Liver (tissue), 9 donors: ENCODE measurements around the gene NEK11. TPM values are rescaled to one million over a fixed set of nuclear protein-coding genes. Genes with fewer than 3 reads are reported as not detected.

Source experiments
- DNase-seq: peaks from one replicate; pipeline ENCODE4 v3.0.0-alpha.2; 2017; ENCODE audit warnings: low spot score
- H3K27ac ChIP-seq, 2 donors: one replicate each; pipeline ENCODE4 v1.7.0; 2013; ENCODE audit warnings: inconsistent platforms in 2 of 2, low read length in 2 of 2, control low read depth in 1 of 2, low read depth in 1 of 2, mild to moderate bottlenecking in 1 of 2
- H3K27me3 ChIP-seq, 4 donors: one replicate each; pipeline versions ENCODE4 v1.6.1 to v1.7.0; 2013; ENCODE audit warnings: low read length in 3 of 4, inconsistent platforms in 1 of 4, mild to moderate bottlenecking in 1 of 4, moderate library complexity in 1 of 4; ENCODE audit not compliant: control insufficient read depth in 4 of 4, insufficient read depth in 4 of 4
- H3K36me3 ChIP-seq, 4 donors: one replicate each; pipeline versions ENCODE4 v1.6.1 to v1.7.0; 2013; ENCODE audit warnings: low read length in 3 of 4, mild to moderate bottlenecking in 3 of 4, low read depth in 1 of 4, moderate library complexity in 1 of 4; ENCODE audit not compliant: control insufficient read depth in 4 of 4, insufficient read depth in 3 of 4
- H3K4me1 ChIP-seq, 4 donors: one replicate each; pipeline versions ENCODE4 v1.6.1 to v1.7.0; 2013; ENCODE audit warnings: low read length in 3 of 4, mild to moderate bottlenecking in 3 of 4, moderate library complexity in 1 of 4; ENCODE audit not compliant: control insufficient read depth in 4 of 4, insufficient read depth in 4 of 4
- H3K4me3 ChIP-seq, 3 donors: one replicate each; pipeline versions ENCODE4 v1.6.1 to v1.7.0; 2013; ENCODE audit warnings: low read length in 3 of 3, control low read depth in 1 of 3, low read depth in 1 of 3, mild to moderate bottlenecking in 1 of 3
- H3K9ac ChIP-seq, 2 donors: one replicate each; pipeline ENCODE4 v1.7.0; 2013; ENCODE audit warnings: low read length in 2 of 2, mild to moderate bottlenecking in 2 of 2, moderate library complexity in 2 of 2, control low read depth in 1 of 2, low read depth in 1 of 2
- H3K9me3 ChIP-seq, 4 donors: one replicate each; pipeline versions ENCODE4 v1.6.1 to v1.7.0; 2013; ENCODE audit warnings: low read length in 3 of 4; ENCODE audit not compliant: control insufficient read depth in 4 of 4
- FOXA1 ChIP-seq: IDR thresholded peaks from 2 replicates; pipeline ENCODE4 v1.6.1; 2016; ENCODE audit warnings: antibody characterized with exemption
- FOXA2 ChIP-seq: IDR thresholded peaks from 2 replicates; pipeline ENCODE4 v1.6.1; 2016; ENCODE audit warnings: antibody characterized with exemption
- GABPA ChIP-seq, 2 donors: IDR thresholded peaks in 1 of 2; conservative IDR thresholded peaks in 1 of 2; 2 replicates each; pipeline ENCODE4 v1.6.1; 2016; ENCODE audit warnings: antibody characterized with exemption in 2 of 2, mild to moderate bottlenecking in 1 of 2, moderate library complexity in 1 of 2
- HNF4A ChIP-seq, 2 donors: conservative IDR thresholded peaks; 2 replicates each; pipeline ENCODE4 v1.6.1; 2016; ENCODE audit warnings: antibody characterized with exemption in 2 of 2, mild to moderate bottlenecking in 2 of 2
- HNF4G ChIP-seq: IDR thresholded peaks from 2 replicates; pipeline ENCODE4 v1.6.1; 2016; ENCODE audit warnings: antibody characterized with exemption
- JUND ChIP-seq, 2 donors: IDR thresholded peaks; 2 replicates each; pipeline ENCODE4 v1.6.1; 2016; ENCODE audit warnings: antibody characterized with exemption in 2 of 2
- NR2F2 ChIP-seq: IDR thresholded peaks from 2 replicates; pipeline ENCODE4 v1.6.1; 2016; ENCODE audit warnings: antibody characterized with exemption
- RAD21 ChIP-seq, 2 donors: IDR thresholded peaks; 2 replicates each; pipeline ENCODE4 v1.6.1; 2016; ENCODE audit warnings: antibody characterized with exemption in 2 of 2, mild to moderate bottlenecking in 2 of 2
- RXRA ChIP-seq, 2 donors: IDR thresholded peaks; 2 replicates each; pipeline ENCODE4 v1.6.1; 2017 to 2018; ENCODE audit warnings: antibody characterized with exemption in 2 of 2, mild to moderate bottlenecking in 1 of 2
- SP1 ChIP-seq: IDR thresholded peaks from 2 replicates; pipeline ENCODE4 v1.6.1; 2018; ENCODE audit warnings: antibody characterized with exemption, mild to moderate bottlenecking
- TAF1 ChIP-seq: conservative IDR thresholded peaks from 2 replicates; pipeline ENCODE4 v1.6.1; 2016; ENCODE audit warnings: antibody characterized with exemption, mild to moderate bottlenecking
- WGBS: extraction: QIAGEN DNeasy Blood & Tissue Kit; methylation state at CpG from one replicate; pipeline ENCODE4 v1.1.7; 2013; 5-methylcytosine and 5-hydroxymethylcytosine counted together
- polyA plus RNA-seq, 2 donors: library from polyadenylated mRNA; stranded (reverse) in 1 of 2; unstranded in 1 of 2; fragments of 200-250 nt in 1 of 2; fragments of >200 nt in 1 of 2; fragmentation: Nextera tagmentation in 1 of 2; extraction: Ambion mirVana in 1 of 2; gene quantifications; one replicate each; pipeline versions ENCODE4 v1.2.1 to v1.2.3, GENCODE V29; 2013 to 2015
- total RNA-seq, 2 donors: library from RNA; depleted of rRNA; stranded (reverse); fragments of >200 nt; gene quantifications; one replicate each; pipeline ENCODE4 v1.2.3, GENCODE V29; 2014
- TF ChIP-seq, protein P1 (sequence below): IDR thresholded peaks from 2 replicates; pipeline ENCODE4 v1.6.1; 2016; ENCODE audit warnings: antibody characterized with exemption
- TF ChIP-seq, protein P2 (sequence below): IDR thresholded peaks from 2 replicates; pipeline ENCODE4 v1.6.1; 2016; ENCODE audit warnings: antibody characterized with exemption, mild to moderate bottlenecking
- TF ChIP-seq, protein P3 (sequence below): IDR thresholded peaks from 2 replicates; pipeline ENCODE4 v1.6.1; 2016; ENCODE audit warnings: antibody characterized with exemption
- TF ChIP-seq, protein P4 (sequence below): IDR thresholded peaks from 2 replicates; pipeline ENCODE4 v1.6.1; 2016; ENCODE audit warnings: antibody characterized with exemption
- donor health status: healthy.
- donor health status: healthy.
- donor health status: healthy.
- donor health status: healthy.
- donor health status: healthy.

The NEK11 gene
- total and polyA plus RNA-seq, 4 donors = 0.35 to 0.92 (median 0.69) TPM

DNA sequence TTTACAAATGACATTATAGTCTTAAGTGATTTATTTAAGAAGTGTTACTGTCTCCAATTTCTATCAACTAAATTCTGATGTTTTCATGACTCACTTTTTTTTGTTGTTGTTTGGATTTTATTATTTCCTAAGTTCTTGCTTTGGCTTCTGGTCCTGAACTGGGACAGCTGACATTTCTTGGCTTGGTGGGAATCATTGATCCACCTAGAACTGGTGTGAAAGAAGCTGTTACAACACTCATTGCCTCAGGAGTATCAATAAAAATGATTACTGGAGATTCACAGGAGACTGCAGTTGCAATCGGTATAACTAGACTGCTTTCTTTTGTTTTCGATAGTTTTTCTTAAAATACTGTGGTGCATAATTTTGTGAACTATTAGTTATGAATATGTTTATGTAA is 47.6 kb upstream of the NEK11 start:
- no peak overlapping the region for H3K9ac ChIP-seq
- no peak overlapping the region for H3K27ac ChIP-seq
- H3K4me3 ChIP-seq = no peak overlapping the region
- H3K27me3 ChIP-seq = no peaks in the 10 kb centered on the region
- no peaks in the 10 kb centered on the region for H3K4me1 ChIP-seq
- 91% methylated on average over 2 of the region's 2 CpGs for WGBS
- TF ChIP-seq RAD21 (IDR thresholded peaks at IDR 0.05) (no peak), TAF1 (no peak), JUND (IDR thresholded peaks at IDR 0.05) (no peak), SP1 (no peak), FOXA2 (no peak), GABPA (IDR thresholded peaks at IDR 0.05 in 1 of 2, conservative IDR thresholded peaks at IDR 0.05 in 1 of 2) (no peak), HNF4A (conservative IDR thresholded peaks at IDR 0.05) (no peak), HNF4G (no peak), FOXA1 (no peak)
- TF ChIP-seq, protein P1, sequence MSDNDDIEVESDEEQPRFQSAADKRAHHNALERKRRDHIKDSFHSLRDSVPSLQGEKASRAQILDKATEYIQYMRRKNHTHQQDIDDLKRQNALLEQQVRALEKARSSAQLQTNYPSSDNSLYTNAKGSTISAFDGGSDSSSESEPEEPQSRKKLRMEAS = no peak
- TF ChIP-seq, protein P2, sequence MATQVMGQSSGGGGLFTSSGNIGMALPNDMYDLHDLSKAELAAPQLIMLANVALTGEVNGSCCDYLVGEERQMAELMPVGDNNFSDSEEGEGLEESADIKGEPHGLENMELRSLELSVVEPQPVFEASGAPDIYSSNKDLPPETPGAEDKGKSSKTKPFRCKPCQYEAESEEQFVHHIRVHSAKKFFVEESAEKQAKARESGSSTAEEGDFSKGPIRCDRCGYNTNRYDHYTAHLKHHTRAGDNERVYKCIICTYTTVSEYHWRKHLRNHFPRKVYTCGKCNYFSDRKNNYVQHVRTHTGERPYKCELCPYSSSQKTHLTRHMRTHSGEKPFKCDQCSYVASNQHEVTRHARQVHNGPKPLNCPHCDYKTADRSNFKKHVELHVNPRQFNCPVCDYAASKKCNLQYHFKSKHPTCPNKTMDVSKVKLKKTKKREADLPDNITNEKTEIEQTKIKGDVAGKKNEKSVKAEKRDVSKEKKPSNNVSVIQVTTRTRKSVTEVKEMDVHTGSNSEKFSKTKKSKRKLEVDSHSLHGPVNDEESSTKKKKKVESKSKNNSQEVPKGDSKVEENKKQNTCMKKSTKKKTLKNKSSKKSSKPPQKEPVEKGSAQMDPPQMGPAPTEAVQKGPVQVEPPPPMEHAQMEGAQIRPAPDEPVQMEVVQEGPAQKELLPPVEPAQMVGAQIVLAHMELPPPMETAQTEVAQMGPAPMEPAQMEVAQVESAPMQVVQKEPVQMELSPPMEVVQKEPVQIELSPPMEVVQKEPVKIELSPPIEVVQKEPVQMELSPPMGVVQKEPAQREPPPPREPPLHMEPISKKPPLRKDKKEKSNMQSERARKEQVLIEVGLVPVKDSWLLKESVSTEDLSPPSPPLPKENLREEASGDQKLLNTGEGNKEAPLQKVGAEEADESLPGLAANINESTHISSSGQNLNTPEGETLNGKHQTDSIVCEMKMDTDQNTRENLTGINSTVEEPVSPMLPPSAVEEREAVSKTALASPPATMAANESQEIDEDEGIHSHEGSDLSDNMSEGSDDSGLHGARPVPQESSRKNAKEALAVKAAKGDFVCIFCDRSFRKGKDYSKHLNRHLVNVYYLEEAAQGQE = no peak
- TF ChIP-seq, protein P3, sequence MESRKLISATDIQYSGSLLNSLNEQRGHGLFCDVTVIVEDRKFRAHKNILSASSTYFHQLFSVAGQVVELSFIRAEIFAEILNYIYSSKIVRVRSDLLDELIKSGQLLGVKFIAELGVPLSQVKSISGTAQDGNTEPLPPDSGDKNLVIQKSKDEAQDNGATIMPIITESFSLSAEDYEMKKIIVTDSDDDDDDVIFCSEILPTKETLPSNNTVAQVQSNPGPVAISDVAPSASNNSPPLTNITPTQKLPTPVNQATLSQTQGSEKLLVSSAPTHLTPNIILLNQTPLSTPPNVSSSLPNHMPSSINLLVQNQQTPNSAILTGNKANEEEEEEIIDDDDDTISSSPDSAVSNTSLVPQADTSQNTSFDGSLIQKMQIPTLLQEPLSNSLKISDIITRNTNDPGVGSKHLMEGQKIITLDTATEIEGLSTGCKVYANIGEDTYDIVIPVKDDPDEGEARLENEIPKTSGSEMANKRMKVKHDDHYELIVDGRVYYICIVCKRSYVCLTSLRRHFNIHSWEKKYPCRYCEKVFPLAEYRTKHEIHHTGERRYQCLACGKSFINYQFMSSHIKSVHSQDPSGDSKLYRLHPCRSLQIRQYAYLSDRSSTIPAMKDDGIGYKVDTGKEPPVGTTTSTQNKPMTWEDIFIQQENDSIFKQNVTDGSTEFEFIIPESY = no peak
- H3K9me3 ChIP-seq = no peaks in the 10 kb centered on the region
- no peak for DNase-seq
- H3K36me3 ChIP-seq = peaks cover 3 to 8% (median 8%) of the 10 kb centered on the region in 4 donors

DNA sequence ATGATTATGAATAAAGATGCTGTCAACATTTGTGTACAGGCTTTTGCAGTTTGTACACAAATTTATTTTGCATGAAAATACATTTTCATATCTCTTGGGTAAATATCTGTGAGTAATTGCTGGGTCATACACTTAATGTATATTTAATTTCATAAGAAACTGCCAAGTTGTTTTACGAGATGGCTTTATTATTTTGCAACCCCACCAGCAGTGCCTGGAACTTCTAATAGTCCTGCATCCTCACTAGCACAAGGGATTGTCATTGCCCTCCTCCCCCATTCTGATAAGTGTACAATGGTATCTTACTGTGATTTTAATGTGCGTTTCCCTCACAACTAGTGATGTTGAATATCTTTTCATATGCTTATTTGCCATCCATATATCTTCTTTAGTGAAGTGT is 45.2 kb upstream of the NEK11 start:
- Histone ChIP-seq H3K36me3 (peaks cover 3 to 8% (median 4%) of the 10 kb centered on the region in 4 donors), H3K9me3 (no peaks in the 10 kb centered on the region), H3K27ac (no peak overlapping the region), H3K4me1 (no peaks in the 10 kb centered on the region), H3K4me3 (no peak overlapping the region), H3K9ac (no peak overlapping the region), H3K27me3 (no peaks in the 10 kb centered on the region)
- 95% methylated on average over 2 of the region's 2 CpGs for WGBS
- TF ChIP-seq NR2F2 (no peak), FOXA2 (no peak), RXRA (IDR thresholded peaks at IDR 0.05) (no peak), RAD21 (IDR thresholded peaks at IDR 0.05) (no peak), TAF1 (no peak), GABPA (IDR thresholded peaks at IDR 0.05 in 1 of 2, conservative IDR thresholded peaks at IDR 0.05 in 1 of 2) (no peak)
- TF ChIP-seq, protein P4, sequence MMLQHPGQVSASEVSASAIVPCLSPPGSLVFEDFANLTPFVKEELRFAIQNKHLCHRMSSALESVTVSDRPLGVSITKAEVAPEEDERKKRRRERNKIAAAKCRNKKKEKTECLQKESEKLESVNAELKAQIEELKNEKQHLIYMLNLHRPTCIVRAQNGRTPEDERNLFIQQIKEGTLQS = no peak
- TF ChIP-seq, protein P3 = no peak
- TF ChIP-seq, protein P1 = no peak
- no peak for DNase-seq
